HepG2 (cell line): ENCODE results near the gene KIAA1958. TPM values are rescaled to one million over a fixed set of nuclear protein-coding genes. Genes with fewer than 3 reads are reported as not detected.
A peak's percentile ranks its signal among the peaks of the same experiment; 100 is the strongest.

ENCODE experiments used
- FOXA3 ChIP-seq: IDR thresholded peaks from 2 replicates; pipeline ENCODE4 v1.6.1; 2016; ENCODE audit warnings: missing genetic modification reagents, missing compliant biosample characterization
- FOXP1 ChIP-seq, 2 experiments: fragments of 450-650 bp in 1 of 2; IDR thresholded peaks; 2 replicates each; pipeline ENCODE4 v1.6.1; 2017 to 2018; ENCODE audit warnings: antibody characterized with exemption in 1 of 2
- KMT2B ChIP-seq: IDR thresholded peaks from 2 replicates; pipeline ENCODE4 v1.6.1; 2016; ENCODE audit warnings: missing genetic modification reagents, missing compliant biosample characterization
- MAZ ChIP-seq, 2 experiments: sonication (generic) in 1 of 2; formaldehyde crosslinking in 1 of 2; IDR thresholded peaks; 2 replicates each; pipeline versions ENCODE4 v1.5.0 to v1.6.1; 2012 to 2020; ENCODE audit warnings: low read depth in 2 of 2, mild to moderate bottlenecking in 2 of 2, borderline replicate concordance in 1 of 2, improper control_type of control experiment in 1 of 2, low read length in 1 of 2, missing genetic modification reagents in 1 of 2, moderate library complexity in 1 of 2
- PCBP1 ChIP-seq: fragments of 200-400 bp; formaldehyde crosslinking; IDR thresholded peaks from 2 replicates; pipeline ENCODE4 v1.6.1; 2017; ENCODE audit warnings: mild to moderate bottlenecking, low read depth, low read length, borderline replicate concordance
- PHF21A ChIP-seq: sonication (generic); formaldehyde crosslinking; IDR thresholded peaks from 2 replicates; pipeline ENCODE4 v1.5.0; 2020; ENCODE audit warnings: mild to moderate bottlenecking, missing genetic modification reagents
- SIN3B ChIP-seq: fragments of 150-350 bp; IDR thresholded peaks from 2 replicates; pipeline ENCODE4 v1.6.1; 2014; ENCODE audit warnings: low read length
- U2AF2 ChIP-seq: fragments of 200-400 bp; formaldehyde crosslinking; IDR thresholded peaks from 2 replicates; pipeline ENCODE4 v1.6.1; 2017; ENCODE audit warnings: low read depth, mild to moderate bottlenecking, low read length
- ZBTB3 ChIP-seq: sonication (generic); formaldehyde crosslinking; IDR thresholded peaks from 2 replicates; pipeline ENCODE4 v1.4.0; 2020; ENCODE audit warnings: low read depth, mild to moderate bottlenecking, moderate library complexity, missing genetic modification reagents, borderline replicate concordance
- ZFP90 ChIP-seq: sonication (generic); formaldehyde crosslinking; IDR thresholded peaks from 2 replicates; pipeline ENCODE4 v1.8.0; 2022; ENCODE audit warnings: missing genetic modification reagents, mild to moderate bottlenecking, inconsistent platforms, borderline replicate concordance
- ZNF224 ChIP-seq: sonication (generic); formaldehyde crosslinking; IDR thresholded peaks from 2 replicates; pipeline ENCODE4 v1.5.0; 2020; ENCODE audit warnings: mild to moderate bottlenecking, missing genetic modification reagents
- ZNF383 ChIP-seq: sonication (generic); formaldehyde crosslinking; IDR thresholded peaks from 2 replicates; pipeline ENCODE4 v1.4.0; 2020; ENCODE audit warnings: missing genetic modification reagents, mild to moderate bottlenecking, borderline replicate concordance
- ZNF564 ChIP-seq: sonication (generic); formaldehyde crosslinking; IDR thresholded peaks from 2 replicates; pipeline ENCODE4 v1.8.1; 2023; ENCODE audit warnings: mild to moderate bottlenecking, missing genetic modification reagents
- ZNF615 ChIP-seq: sonication (generic); formaldehyde crosslinking; IDR thresholded peaks from 2 replicates; pipeline ENCODE4 v1.5.0; 2020; ENCODE audit warnings: mild to moderate bottlenecking, missing genetic modification reagents, borderline replicate concordance
- ZNF746 ChIP-seq: sonication (generic); formaldehyde crosslinking; IDR thresholded peaks from 2 replicates; pipeline ENCODE4 v1.8.0; 2022; ENCODE audit warnings: mild to moderate bottlenecking, missing genetic modification reagents
- ZNF75D ChIP-seq: sonication (generic); formaldehyde crosslinking; IDR thresholded peaks from 2 replicates; pipeline ENCODE4 v1.8.1; 2023; ENCODE audit warnings: missing genetic modification reagents, mild to moderate bottlenecking, borderline replicate concordance
- polyA plus RNA-seq, 8 experiments: library from polyadenylated mRNA; depleted of rRNA in 3 of 8; stranded (reverse) in 7 of 8; unstranded in 1 of 8; fragments of >200 nt; fragmentation: Illumina TruSeq in 4 of 8; extraction: Trizol in 4 of 8; gene quantifications; 2 replicates each; pipeline versions ENCODE4 v1.2.1 to v1.2.3, GENCODE V29; 2011 to 2016; ENCODE audit warnings: low read depth in 4 of 8, missing spikeins in 1 of 8, mixed read lengths in 1 of 8; ENCODE audit not compliant: insufficient read depth in 1 of 8
- total RNA-seq, 5 experiments: library from RNA; depleted of rRNA; stranded (reverse); fragments of >200 nt; fragmentation: Illumina TruSeq; extraction: Trizol; gene quantifications; 2 replicates each; pipeline ENCODE4 v1.2.3, GENCODE V29; 2016; ENCODE audit warnings: low read depth in 1 of 5
- TF ChIP-seq, protein P1 (sequence below): sonication (generic); formaldehyde crosslinking; IDR thresholded peaks from 2 replicates; pipeline ENCODE4 v1.5.0; 2020; ENCODE audit warnings: missing genetic modification reagents, mild to moderate bottlenecking, borderline replicate concordance
- TF ChIP-seq, protein P2 (sequence below): sonication (generic); formaldehyde crosslinking; IDR thresholded peaks from 2 replicates; pipeline ENCODE4 v1.9.0; 2021; ENCODE audit warnings: missing genetic modification reagents, mild to moderate bottlenecking, borderline replicate concordance
- TF ChIP-seq, protein P3 (sequence below): sonication (generic); formaldehyde crosslinking; IDR thresholded peaks from 2 replicates; pipeline ENCODE4 v1.5.1; 2020; ENCODE audit warnings: mild to moderate bottlenecking, missing genetic modification reagents
- TF ChIP-seq, protein P4 (sequence below): sonication (generic); formaldehyde crosslinking; IDR thresholded peaks from 2 replicates; pipeline ENCODE4 v1.5.0; 2020; ENCODE audit warnings: missing genetic modification reagents, mild to moderate bottlenecking, borderline replicate concordance
- TF ChIP-seq, protein P5 (sequence below): IDR thresholded peaks from 2 replicates; pipeline ENCODE4 v1.6.1; 2012; ENCODE audit warnings: inconsistent platforms
- TF ChIP-seq, protein P6 (sequence below): sonication (generic); formaldehyde crosslinking; IDR thresholded peaks from 2 replicates; pipeline ENCODE4 v1.4.0; 2020; ENCODE audit warnings: mild to moderate bottlenecking, missing genetic modification reagents

The KIAA1958 gene
- total and polyA plus RNA-seq, 2 of the 13 experiments (the other 11 are each of a cell fraction or from before 2014, with no cell fraction given): 8.5 to 10.3 TPM

DNA sequence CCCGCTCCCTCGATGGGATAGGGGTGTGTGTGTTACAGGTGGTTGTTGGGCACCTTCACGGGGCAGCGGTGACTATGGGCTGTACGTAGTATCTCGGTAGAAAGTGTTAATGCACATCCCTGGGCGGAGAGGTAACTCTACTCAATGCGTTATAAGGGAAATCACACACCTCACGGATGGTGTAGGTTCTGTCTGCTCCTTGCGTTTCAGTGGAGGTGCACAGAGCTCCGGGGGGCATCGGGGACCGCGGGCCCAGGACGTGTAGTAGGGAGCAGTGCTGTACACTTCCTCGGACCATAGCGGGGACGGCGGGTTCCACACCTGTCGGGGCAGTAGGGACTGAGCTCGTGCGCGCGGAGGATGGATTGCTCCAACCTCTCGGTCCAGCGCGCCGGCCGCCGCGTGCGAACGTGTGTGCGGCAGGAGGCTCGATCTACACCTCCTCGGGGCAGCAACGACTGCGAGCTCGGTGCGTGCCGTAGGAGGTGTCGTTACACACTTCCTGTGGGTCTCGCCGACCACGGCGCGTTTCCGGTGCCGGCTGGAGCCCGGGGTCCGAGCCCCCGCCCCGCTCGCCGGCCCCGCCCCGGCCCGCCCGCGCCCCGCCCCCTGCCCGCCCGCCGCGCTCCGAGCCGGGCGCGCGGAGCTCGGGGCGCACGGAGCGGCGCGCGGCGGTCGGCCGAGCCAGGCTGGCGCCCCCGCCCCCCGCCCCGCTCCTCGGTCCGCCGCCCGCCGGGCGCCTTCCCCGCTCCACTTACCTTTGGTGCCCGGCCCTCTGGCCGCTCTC lies at the start of gene KIAA1958 (continued):
- peak; percentile 89 for TF ChIP-seq KMT2B
- TF ChIP-seq, protein P1, sequence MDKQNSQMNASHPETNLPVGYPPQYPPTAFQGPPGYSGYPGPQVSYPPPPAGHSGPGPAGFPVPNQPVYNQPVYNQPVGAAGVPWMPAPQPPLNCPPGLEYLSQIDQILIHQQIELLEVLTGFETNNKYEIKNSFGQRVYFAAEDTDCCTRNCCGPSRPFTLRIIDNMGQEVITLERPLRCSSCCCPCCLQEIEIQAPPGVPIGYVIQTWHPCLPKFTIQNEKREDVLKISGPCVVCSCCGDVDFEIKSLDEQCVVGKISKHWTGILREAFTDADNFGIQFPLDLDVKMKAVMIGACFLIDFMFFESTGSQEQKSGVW: no peak
- peak; percentile 54; the same call in 1 of the 2 replicates for TF ChIP-seq FOXA3
- TF ChIP-seq ZNF224 (CRISPR knock-in tag): peak; percentile 87; the same call in 1 of the 2 replicates
- TF ChIP-seq, protein P2, sequence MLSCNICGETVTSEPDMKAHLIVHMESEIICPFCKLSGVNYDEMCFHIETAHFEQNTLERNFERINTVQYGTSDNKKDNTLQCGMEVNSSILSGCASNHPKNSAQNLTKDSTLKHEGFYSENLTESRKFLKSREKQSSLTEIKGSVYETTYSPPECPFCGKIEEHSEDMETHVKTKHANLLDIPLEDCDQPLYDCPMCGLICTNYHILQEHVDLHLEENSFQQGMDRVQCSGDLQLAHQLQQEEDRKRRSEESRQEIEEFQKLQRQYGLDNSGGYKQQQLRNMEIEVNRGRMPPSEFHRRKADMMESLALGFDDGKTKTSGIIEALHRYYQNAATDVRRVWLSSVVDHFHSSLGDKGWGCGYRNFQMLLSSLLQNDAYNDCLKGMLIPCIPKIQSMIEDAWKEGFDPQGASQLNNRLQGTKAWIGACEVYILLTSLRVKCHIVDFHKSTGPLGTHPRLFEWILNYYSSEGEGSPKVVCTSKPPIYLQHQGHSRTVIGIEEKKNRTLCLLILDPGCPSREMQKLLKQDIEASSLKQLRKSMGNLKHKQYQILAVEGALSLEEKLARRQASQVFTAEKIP: no peak
- TF ChIP-seq U2AF2: no peak
- TF ChIP-seq ZNF564 (CRISPR knock-in tag): peak; percentile 88; the same call in 1 of the 2 replicates
- no peak for TF ChIP-seq ZNF75D (CRISPR knock-in tag)
- TF ChIP-seq, protein P3, sequence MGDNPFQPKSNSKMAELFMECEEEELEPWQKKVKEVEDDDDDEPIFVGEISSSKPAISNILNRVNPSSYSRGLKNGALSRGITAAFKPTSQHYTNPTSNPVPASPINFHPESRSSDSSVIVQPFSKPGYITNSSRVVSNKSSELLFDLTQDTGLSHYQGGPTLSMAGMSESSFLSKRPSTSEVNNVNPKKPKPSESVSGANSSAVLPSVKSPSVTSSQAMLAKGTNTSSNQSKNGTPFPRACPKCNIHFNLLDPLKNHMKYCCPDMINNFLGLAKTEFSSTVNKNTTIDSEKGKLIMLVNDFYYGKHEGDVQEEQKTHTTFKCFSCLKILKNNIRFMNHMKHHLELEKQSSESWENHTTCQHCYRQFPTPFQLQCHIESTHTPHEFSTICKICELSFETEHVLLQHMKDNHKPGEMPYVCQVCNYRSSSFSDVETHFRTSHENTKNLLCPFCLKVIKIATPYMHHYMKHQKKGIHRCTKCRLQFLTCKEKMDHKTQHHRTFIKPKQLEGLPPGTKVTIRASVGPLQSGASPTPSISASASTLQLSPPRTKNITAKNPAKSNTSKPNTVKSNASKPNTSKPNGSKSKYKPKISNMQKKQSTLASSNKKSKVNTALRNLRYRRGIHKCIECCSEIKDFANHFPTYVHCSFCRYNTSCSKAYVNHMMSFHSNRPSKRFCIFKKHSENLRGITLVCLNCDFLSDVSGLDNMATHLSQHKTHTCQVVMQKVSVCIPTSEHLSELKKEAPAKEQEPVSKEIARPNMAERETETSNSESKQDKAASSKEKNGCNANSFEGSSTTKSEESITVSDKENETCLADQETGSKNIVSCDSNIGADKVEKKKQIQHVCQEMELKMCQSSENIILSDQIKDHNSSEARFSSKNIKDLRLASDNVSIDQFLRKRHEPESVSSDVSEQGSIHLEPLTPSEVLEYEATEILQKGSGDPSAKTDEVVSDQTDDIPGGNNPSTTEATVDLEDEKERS (CRISPR knock-in tag): peak; percentile 84; the same call in 1 of the 2 replicates
- no peak; the same call in 1 of the 2 replicates for TF ChIP-seq ZFP90 (CRISPR knock-in tag)
- no peak for TF ChIP-seq ZNF383 (CRISPR knock-in tag)
- no peak for TF ChIP-seq MAZ (IDR thresholded peaks at IDR 0.05; ENCODE audit: borderline replicate concordance, low read depth, low read length)
- TF ChIP-seq MAZ (CRISPR knock-in tag; IDR thresholded peaks at IDR 0.05; ENCODE audit: low read depth): peak; percentile 82
- no peak for TF ChIP-seq PCBP1
- TF ChIP-seq, protein P4, sequence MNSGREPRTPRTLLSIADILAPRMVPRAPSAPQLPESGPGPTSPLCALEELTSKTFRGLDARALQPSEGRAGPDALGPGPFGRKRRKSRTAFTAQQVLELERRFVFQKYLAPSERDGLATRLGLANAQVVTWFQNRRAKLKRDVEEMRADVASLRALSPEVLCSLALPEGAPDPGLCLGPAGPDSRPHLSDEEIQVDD (CRISPR knock-in tag): peak; percentile 97; the same call in 1 of the 2 replicates
- TF ChIP-seq, protein P5, sequence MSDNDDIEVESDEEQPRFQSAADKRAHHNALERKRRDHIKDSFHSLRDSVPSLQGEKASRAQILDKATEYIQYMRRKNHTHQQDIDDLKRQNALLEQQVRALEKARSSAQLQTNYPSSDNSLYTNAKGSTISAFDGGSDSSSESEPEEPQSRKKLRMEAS: peak; percentile 97
- no peak for TF ChIP-seq ZBTB3 (CRISPR knock-in tag)
- no peak; the same call in 1 of the 2 replicates for TF ChIP-seq ZNF746
- no peak for TF ChIP-seq PHF21A
- TF ChIP-seq ZNF615 (CRISPR knock-in tag): no peak
- no peak for TF ChIP-seq FOXP1 (IDR thresholded peaks at IDR 0.05)
- TF ChIP-seq FOXP1 (CRISPR knock-in tag; IDR thresholded peaks at IDR 0.05): no peak
- TF ChIP-seq SIN3B: no peak
- TF ChIP-seq, protein P6, sequence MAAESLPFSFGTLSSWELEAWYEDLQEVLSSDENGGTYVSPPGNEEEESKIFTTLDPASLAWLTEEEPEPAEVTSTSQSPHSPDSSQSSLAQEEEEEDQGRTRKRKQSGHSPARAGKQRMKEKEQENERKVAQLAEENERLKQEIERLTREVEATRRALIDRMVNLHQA (CRISPR knock-in tag): no peak
